Measurements from ENCODE around the gene ZER1.

ZER1 gene

DNA sequence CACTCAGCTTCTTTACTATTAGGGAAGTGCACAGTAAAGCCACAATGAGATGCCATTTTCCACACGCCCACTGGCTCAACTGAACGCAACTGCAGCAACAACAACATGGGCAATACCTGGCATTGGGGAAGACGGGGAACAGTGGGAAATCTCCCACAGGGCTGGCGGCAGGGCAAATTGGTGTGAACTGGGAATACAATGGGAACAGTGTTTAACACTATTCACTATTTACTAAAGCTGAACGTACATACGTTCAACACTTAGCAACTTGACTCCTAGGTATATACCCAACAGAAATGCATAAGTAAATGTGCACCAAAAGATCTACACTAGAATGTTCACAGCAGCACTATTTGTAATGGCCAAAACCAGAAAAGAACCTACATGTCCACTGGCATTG, 14.1 kb downstream of the ZER1 start:
- no peaks in the 10 kb centered on the region for H3K27me3 ChIP-seq (ENCODE audit: insufficient read depth, low read depth)
- no peaks in the 10 kb centered on the region for H3K79me2 ChIP-seq (ENCODE audit: insufficient read depth, low read depth)
- H3K9ac ChIP-seq: no peak overlapping the region
- no peaks in the 10 kb centered on the region for H3K36me3 ChIP-seq (ENCODE audit: insufficient read depth)
- no peak overlapping the region for H3K4me3 ChIP-seq (IDR thresholded peaks at IDR 0.05; ENCODE audit: insufficient read depth, low read depth, low read length)
- H4K20me1 ChIP-seq (ENCODE audit: insufficient read depth): no peaks in the 10 kb centered on the region
- TF ChIP-seq CTCF (conservative IDR thresholded peaks at IDR 0.05; ENCODE audit: low read depth, low read length): no peak
- H3K4me2 ChIP-seq: no peak overlapping the region
- H2AFZ ChIP-seq (ENCODE audit: low read depth): no peak overlapping the region
- no peak overlapping the region for H3K27ac ChIP-seq
- no peaks in the 10 kb centered on the region for H3K4me1 ChIP-seq (ENCODE audit: low read depth, poor library complexity, severe bottlenecking)

DNA sequence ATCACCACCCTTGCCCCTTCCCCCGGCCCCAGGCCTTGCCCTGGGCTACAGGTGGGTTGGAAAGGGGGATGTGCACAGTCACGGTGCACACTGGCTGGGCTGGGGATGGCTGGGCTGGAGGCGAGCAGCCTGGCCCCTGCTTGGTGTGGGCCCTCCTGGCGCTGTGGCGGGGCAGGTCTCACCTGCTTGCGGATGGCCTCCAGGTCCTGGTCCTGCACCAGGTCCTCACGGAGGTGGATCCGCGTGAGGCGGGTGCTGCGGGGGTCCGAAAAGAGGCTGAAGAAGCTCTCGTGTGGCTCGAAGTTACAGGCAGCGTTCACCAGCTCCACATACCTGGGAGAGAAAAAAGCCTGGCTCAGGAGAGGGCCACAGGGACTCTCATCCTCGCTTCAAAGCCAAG, 18.1 kb downstream of the ZER1 start:
- no peaks in the 10 kb centered on the region for H4K20me1 ChIP-seq (ENCODE audit: insufficient read depth)
- H3K4me1 ChIP-seq (ENCODE audit: low read depth, poor library complexity, severe bottlenecking): no peaks in the 10 kb centered on the region
- no peak for TF ChIP-seq CTCF (conservative IDR thresholded peaks at IDR 0.05; ENCODE audit: low read depth, low read length)
- H3K27me3 ChIP-seq (ENCODE audit: insufficient read depth, low read depth): no peaks in the 10 kb centered on the region
- H3K9ac ChIP-seq: no peak overlapping the region
- H3K36me3 ChIP-seq (ENCODE audit: insufficient read depth): no peaks in the 10 kb centered on the region
- H3K4me2 ChIP-seq: no peak overlapping the region
- no peaks in the 10 kb centered on the region for H3K79me2 ChIP-seq (ENCODE audit: insufficient read depth, low read depth)
- H3K27ac ChIP-seq: no peak overlapping the region
- H3K4me3 ChIP-seq (IDR thresholded peaks at IDR 0.05; ENCODE audit: insufficient read depth, low read depth, low read length): no peak overlapping the region
- no peak overlapping the region for H2AFZ ChIP-seq (ENCODE audit: low read depth)

DNA sequence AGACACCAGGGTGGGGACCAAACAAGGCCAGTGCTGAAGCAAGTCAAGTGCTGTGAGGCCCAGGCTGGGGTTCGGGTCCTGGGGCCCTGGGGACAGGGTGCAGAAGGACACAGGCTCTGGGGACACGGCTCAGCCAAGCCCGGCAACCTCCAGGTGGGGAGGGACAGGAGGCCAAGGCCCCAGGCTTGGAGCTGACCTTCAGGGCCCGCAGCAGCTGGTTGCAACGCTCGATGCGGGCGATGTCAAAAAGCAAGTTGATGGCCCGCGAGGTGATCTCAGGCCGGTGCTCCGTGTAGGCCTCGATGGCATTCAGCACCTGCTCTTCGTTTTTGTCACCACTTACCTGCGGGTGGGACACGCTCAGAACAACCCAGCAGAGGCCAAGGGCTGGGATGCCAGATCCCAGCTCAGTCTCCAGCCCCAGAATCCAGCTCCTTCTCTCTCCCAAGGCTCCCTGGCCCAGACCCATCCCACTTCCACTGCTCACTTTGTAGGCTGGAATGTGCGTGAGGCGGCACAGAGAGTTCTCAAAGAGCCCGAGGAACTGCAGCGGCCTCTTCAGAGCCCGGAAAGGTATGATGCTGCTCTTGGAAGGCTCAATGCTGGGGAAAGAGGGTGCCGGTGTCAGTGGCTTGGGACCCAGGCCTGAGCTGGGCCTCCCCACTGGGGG, 20.7 kb downstream of the ZER1 start:
- Histone ChIP-seq H3K4me3 (IDR thresholded peaks at IDR 0.05; ENCODE audit: insufficient read depth, low read depth, low read length) (no peak overlapping the region), H3K27ac (no peak overlapping the region), H2AFZ (ENCODE audit: low read depth) (no peak overlapping the region), H3K4me2 (no peak overlapping the region), H3K27me3 (ENCODE audit: insufficient read depth, low read depth) (no peaks in the 10 kb centered on the region), H3K79me2 (ENCODE audit: insufficient read depth, low read depth) (no peaks in the 10 kb centered on the region), H3K4me1 (ENCODE audit: low read depth, poor library complexity, severe bottlenecking) (no peaks in the 10 kb centered on the region), H3K36me3 (ENCODE audit: insufficient read depth) (no peaks in the 10 kb centered on the region), H3K9ac (no peak overlapping the region), H4K20me1 (ENCODE audit: insufficient read depth) (no peaks in the 10 kb centered on the region)
- TF ChIP-seq CTCF (conservative IDR thresholded peaks at IDR 0.05; ENCODE audit: low read depth, low read length): no peak

GRCh38 chr9:128747241-128747640, 24.5 kb downstream of the ZER1 start:
- no peak for TF ChIP-seq CTCF (conservative IDR thresholded peaks at IDR 0.05; ENCODE audit: low read depth, low read length)
- Histone ChIP-seq H3K4me2 (no peak overlapping the region), H3K79me2 (ENCODE audit: insufficient read depth, low read depth) (no peaks in the 10 kb centered on the region), H3K27me3 (ENCODE audit: insufficient read depth, low read depth) (no peaks in the 10 kb centered on the region), H3K36me3 (ENCODE audit: insufficient read depth) (no peaks in the 10 kb centered on the region), H2AFZ (ENCODE audit: low read depth) (no peak overlapping the region), H4K20me1 (ENCODE audit: insufficient read depth) (no peaks in the 10 kb centered on the region), H3K4me3 (IDR thresholded peaks at IDR 0.05; ENCODE audit: insufficient read depth, low read depth, low read length) (no peak overlapping the region), H3K4me1 (ENCODE audit: low read depth, poor library complexity, severe bottlenecking) (no peaks in the 10 kb centered on the region), H3K9ac (no peak overlapping the region), H3K27ac (no peak overlapping the region)
